Measurements from ENCODE around the gene MALT1. TPM values are rescaled to one million over a fixed set of nuclear protein-coding genes. Genes with fewer than 3 reads are reported as not detected.

The MALT1 gene
- total RNA-seq, 4 donors from 2014 or later: 40.1 to 48.9 (median 44.4) TPM

- H3K4me3 ChIP-seq (ENCODE audit: low read depth, poor library complexity, severe bottlenecking): no peak overlapping the region
- TF ChIP-seq CTCF (IDR thresholded peaks at IDR 0.05) (no peak), POLR2A (IDR thresholded peaks at IDR 0.05) (no peak)
- intact Hi-C loops (cut with DNase I; ENCODE audit: low total_unique reads): no loop called here
- no peak for DNase-seq (ENCODE audit: low spot score in 2 of 2)
- 59 to 67% methylated on average over 1 of the region's 1 CpG for WGBS, 2 donors
Measured at GRCh38 chr18:58796220-58796619, 125.0 kb downstream of the MALT1 start.

DNA sequence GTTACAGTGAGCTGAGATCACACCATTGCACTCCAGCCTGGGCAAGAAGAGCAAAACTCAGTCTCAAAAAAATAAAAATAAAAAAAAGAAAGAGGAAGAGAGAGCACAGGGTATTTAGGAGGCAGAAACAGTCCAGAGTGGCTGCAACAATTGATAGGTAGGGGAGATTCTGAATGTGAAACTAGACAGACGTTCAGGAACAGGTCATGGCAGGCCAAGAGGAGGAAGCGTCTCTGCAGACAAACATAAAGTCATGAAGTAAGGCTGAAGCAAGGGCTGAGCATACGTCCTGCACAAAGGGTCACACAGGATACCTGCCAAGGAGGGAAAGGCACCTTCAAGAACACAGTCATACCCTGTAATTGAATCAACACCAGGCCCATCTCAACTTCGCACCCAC lies 129.3 kb downstream of the MALT1 start:
- no peak overlapping the region for H3K4me3 ChIP-seq (ENCODE audit: low read depth, poor library complexity, severe bottlenecking)
- 58% methylated on average over 4 of the region's 4 CpGs for whole genome bisulfite sequencing, 2 donors
- TF ChIP-seq POLR2A (IDR thresholded peaks at IDR 0.05) (no peak), CTCF (IDR thresholded peaks at IDR 0.05) (no peak)
- DNase-seq (ENCODE audit: low spot score in 2 of 2): no peak
- intact Hi-C loops (cut with DNase I; ENCODE audit: low total_unique reads): no loop called here

GRCh38 chr18:58802959-58803358 lies 131.7 kb downstream of the MALT1 start:
- intact Hi-C loops (cut with DNase I; ENCODE audit: low total_unique reads): no loop called here
- TF ChIP-seq POLR2A (IDR thresholded peaks at IDR 0.05): no peak
- no peak for TF ChIP-seq CTCF (IDR thresholded peaks at IDR 0.05)
- no peak overlapping the region for H3K4me3 ChIP-seq (ENCODE audit: low read depth, poor library complexity, severe bottlenecking)
- WGBS, 2 donors: 85 to 88% methylated on average over 5 of the region's 5 CpGs
- no peak for DNase-seq (ENCODE audit: low spot score in 2 of 2)

GRCh38 chr18:58803978-58804377 lies 132.7 kb downstream of the MALT1 start:
- no peak overlapping the region for H3K4me3 ChIP-seq (ENCODE audit: low read depth, poor library complexity, severe bottlenecking)
- no peak for TF ChIP-seq CTCF (IDR thresholded peaks at IDR 0.05)
- no peak for TF ChIP-seq POLR2A (IDR thresholded peaks at IDR 0.05)
- WGBS, 2 donors: 91 to 99% methylated on average over 4 of the region's 4 CpGs
- no peak for DNase-seq (ENCODE audit: low spot score in 2 of 2)
- intact Hi-C loops (cut with DNase I; ENCODE audit: low total_unique reads): no loop called here

Other genes starting within 250 kb of the MALT1 start
- gene ALPK2, start 42.4 kb upstream of the MALT1 start, total RNA-seq: under 1 TPM; 0.08 to 0.36 (median 0.14) TPM
- 10 to 100 TPM; 11.1 to 40.1 (median 29.8) TPM for gene ZNF532, start 193.4 kb downstream of the MALT1 start, total RNA-seq

Measured in lower leg skin (tissue), 4 donors.